ENCODE data around the gene KCNK10.

- TF ChIP-seq, protein P1, sequence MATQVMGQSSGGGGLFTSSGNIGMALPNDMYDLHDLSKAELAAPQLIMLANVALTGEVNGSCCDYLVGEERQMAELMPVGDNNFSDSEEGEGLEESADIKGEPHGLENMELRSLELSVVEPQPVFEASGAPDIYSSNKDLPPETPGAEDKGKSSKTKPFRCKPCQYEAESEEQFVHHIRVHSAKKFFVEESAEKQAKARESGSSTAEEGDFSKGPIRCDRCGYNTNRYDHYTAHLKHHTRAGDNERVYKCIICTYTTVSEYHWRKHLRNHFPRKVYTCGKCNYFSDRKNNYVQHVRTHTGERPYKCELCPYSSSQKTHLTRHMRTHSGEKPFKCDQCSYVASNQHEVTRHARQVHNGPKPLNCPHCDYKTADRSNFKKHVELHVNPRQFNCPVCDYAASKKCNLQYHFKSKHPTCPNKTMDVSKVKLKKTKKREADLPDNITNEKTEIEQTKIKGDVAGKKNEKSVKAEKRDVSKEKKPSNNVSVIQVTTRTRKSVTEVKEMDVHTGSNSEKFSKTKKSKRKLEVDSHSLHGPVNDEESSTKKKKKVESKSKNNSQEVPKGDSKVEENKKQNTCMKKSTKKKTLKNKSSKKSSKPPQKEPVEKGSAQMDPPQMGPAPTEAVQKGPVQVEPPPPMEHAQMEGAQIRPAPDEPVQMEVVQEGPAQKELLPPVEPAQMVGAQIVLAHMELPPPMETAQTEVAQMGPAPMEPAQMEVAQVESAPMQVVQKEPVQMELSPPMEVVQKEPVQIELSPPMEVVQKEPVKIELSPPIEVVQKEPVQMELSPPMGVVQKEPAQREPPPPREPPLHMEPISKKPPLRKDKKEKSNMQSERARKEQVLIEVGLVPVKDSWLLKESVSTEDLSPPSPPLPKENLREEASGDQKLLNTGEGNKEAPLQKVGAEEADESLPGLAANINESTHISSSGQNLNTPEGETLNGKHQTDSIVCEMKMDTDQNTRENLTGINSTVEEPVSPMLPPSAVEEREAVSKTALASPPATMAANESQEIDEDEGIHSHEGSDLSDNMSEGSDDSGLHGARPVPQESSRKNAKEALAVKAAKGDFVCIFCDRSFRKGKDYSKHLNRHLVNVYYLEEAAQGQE (IDR thresholded peaks at IDR 0.05) = no peak
- TF ChIP-seq JUNB (IDR thresholded peaks at IDR 0.05) = no peak
- no peak for TF ChIP-seq ELK1 (IDR thresholded peaks at IDR 0.05; ENCODE audit: low read depth, low read length)
- TF ChIP-seq ESRRA (IDR thresholded peaks at IDR 0.05; ENCODE audit: borderline replicate concordance, low read length) = no peak
- TF ChIP-seq, protein P2, sequence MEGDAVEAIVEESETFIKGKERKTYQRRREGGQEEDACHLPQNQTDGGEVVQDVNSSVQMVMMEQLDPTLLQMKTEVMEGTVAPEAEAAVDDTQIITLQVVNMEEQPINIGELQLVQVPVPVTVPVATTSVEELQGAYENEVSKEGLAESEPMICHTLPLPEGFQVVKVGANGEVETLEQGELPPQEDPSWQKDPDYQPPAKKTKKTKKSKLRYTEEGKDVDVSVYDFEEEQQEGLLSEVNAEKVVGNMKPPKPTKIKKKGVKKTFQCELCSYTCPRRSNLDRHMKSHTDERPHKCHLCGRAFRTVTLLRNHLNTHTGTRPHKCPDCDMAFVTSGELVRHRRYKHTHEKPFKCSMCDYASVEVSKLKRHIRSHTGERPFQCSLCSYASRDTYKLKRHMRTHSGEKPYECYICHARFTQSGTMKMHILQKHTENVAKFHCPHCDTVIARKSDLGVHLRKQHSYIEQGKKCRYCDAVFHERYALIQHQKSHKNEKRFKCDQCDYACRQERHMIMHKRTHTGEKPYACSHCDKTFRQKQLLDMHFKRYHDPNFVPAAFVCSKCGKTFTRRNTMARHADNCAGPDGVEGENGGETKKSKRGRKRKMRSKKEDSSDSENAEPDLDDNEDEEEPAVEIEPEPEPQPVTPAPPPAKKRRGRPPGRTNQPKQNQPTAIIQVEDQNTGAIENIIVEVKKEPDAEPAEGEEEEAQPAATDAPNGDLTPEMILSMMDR (IDR thresholded peaks at IDR 0.05) = no peak
- no peak for TF ChIP-seq CEBPB (IDR thresholded peaks at IDR 0.05)
- no peak for TF ChIP-seq POLR2A (IDR thresholded peaks at IDR 0.05; ENCODE audit: low read length)
- no peak for TF ChIP-seq RFX5 (IDR thresholded peaks at IDR 0.05)
- no peak for TF ChIP-seq CBX8 (IDR thresholded peaks at IDR 0.05)
- TF ChIP-seq KDM1A (IDR thresholded peaks at IDR 0.05; ENCODE audit: low read depth) = no peak
- TF ChIP-seq MAX (IDR thresholded peaks at IDR 0.05) = no peak
- no peak for TF ChIP-seq KDM5A (IDR thresholded peaks at IDR 0.05)
- TF ChIP-seq HOXA7 (CRISPR knock-in tag; IDR thresholded peaks at IDR 0.05) = no peak
Observed at GRCh38 chr14:88201851-88202250, 121.2 kb downstream of the KCNK10 start.
